ENCODE data around the gene ZBTB43.

ZBTB43 gene

DNA sequence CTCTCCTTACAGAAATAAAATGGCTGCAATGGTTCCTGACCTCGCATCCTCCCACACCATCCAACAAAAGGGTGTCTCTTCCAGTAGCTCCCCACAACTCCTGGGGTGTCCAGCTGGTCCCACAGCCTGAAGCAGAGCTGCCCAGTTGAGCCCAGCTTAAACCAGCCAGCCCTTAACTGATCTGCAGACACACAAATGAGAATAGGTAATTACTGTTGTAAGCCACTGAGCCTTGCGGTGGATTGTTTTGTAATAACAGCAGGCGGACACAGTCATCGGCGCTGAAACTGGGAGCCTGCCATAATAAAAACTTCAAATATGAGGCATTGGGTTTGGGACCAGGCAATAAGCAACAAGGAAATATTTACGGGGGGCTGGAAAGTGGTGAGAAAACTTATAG, 10.4 kb upstream of the ZBTB43 start:
- Histone ChIP-seq H3K27me3 (replicated peaks; ENCODE audit: control insufficient read depth, insufficient read depth, low read length) (peaks cover 1% of the 10 kb centered on the region; the same call in 1 of the 2 replicates), H3K36me3 (ENCODE audit: control insufficient read depth, insufficient read depth, low read length) (no peaks in the 10 kb centered on the region), H3K4me3 (replicated peaks; ENCODE audit: low read depth, low read length) (no peak overlapping the region)
- DNase-seq (ENCODE audit: extremely low read depth, insufficient read length) = no peak
- TF ChIP-seq, protein P1, sequence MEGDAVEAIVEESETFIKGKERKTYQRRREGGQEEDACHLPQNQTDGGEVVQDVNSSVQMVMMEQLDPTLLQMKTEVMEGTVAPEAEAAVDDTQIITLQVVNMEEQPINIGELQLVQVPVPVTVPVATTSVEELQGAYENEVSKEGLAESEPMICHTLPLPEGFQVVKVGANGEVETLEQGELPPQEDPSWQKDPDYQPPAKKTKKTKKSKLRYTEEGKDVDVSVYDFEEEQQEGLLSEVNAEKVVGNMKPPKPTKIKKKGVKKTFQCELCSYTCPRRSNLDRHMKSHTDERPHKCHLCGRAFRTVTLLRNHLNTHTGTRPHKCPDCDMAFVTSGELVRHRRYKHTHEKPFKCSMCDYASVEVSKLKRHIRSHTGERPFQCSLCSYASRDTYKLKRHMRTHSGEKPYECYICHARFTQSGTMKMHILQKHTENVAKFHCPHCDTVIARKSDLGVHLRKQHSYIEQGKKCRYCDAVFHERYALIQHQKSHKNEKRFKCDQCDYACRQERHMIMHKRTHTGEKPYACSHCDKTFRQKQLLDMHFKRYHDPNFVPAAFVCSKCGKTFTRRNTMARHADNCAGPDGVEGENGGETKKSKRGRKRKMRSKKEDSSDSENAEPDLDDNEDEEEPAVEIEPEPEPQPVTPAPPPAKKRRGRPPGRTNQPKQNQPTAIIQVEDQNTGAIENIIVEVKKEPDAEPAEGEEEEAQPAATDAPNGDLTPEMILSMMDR (IDR thresholded peaks at IDR 0.05; ENCODE audit: insufficient read depth, low read length, poor library complexity, severe bottlenecking) = no peak

DNA sequence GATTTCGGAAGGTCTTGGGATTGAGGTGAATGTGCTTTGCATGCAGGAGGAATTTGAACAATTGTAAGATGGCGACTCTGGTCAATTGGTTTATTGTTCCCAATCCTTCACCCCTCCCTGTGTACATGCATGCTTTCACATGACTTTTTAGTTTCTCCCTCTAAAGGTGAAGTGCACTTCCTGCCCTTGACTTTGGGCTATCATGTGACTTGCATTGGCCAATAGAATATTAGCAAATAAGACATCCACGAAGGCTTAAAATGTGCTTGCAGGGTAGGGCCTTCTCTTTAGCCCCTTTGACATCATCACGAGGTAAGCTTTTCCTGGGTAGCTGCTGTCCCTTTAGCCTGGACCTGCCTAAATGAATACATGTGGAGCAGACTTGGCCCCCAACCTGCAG, 8.1 kb upstream of the ZBTB43 start:
- DNase-seq (ENCODE audit: extremely low read depth, insufficient read length) = no peak
- no peak overlapping the region for H3K4me3 ChIP-seq (replicated peaks; ENCODE audit: low read depth, low read length)
- no peaks in the 10 kb centered on the region for H3K36me3 ChIP-seq (ENCODE audit: control insufficient read depth, insufficient read depth, low read length)
- H3K27me3 ChIP-seq (replicated peaks; ENCODE audit: control insufficient read depth, insufficient read depth, low read length) = peaks cover 1% of the 10 kb centered on the region; the same call in 1 of the 2 replicates
- TF ChIP-seq, protein P1 (IDR thresholded peaks at IDR 0.05; ENCODE audit: insufficient read depth, low read length, poor library complexity, severe bottlenecking) = no peak

DNA sequence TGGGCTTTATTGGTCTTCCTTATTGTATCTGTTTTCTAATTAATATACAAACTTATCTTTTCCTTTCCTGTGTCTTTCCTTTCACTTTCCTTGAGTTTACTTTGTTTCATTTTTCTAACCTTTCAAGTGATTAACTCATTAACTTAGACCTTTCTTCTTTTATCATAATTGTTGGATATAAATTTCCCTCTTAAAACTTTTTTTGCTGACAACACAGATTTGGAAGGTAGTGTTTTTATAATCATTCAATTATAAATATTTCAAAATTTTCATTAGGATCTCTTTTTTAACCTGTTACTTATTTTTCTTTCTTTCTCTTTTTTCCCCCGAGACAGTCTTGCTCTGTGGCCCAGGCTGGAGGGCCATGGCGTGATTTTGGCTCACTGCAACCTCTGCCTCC, 6.9 kb upstream of the ZBTB43 start:
- TF ChIP-seq, protein P1 (IDR thresholded peaks at IDR 0.05; ENCODE audit: insufficient read depth, low read length, poor library complexity, severe bottlenecking) = no peak
- no peak for DNase-seq (ENCODE audit: extremely low read depth, insufficient read length)

DNA sequence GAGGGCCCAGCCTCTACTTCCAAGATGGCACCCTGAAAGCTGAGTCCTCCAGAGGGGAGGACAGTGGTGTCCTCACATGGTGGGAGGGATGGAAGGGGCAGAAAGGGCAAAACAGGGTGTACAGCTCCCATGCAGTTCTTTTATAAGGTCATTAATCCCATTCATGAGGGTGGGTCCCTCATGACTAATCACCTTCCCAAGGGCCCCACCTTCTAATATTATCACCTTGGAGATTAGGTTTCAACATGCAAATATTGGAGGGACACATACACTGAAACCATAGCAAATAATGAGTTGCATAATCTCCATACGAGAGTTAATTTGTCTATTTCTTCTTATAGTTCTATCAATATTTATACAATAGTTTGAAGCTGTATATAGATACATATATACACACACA, 5.8 kb upstream of the ZBTB43 start:
- H3K27me3 ChIP-seq (replicated peaks; ENCODE audit: control insufficient read depth, insufficient read depth, low read length) = no peaks in the 10 kb centered on the region
- H3K4me3 ChIP-seq (replicated peaks; ENCODE audit: low read depth, low read length) = no peak overlapping the region
- TF ChIP-seq, protein P1 (IDR thresholded peaks at IDR 0.05; ENCODE audit: insufficient read depth, low read length, poor library complexity, severe bottlenecking) = no peak
- no peak for DNase-seq (ENCODE audit: extremely low read depth, insufficient read length)
- no peaks in the 10 kb centered on the region for H3K36me3 ChIP-seq (ENCODE audit: control insufficient read depth, insufficient read depth, low read length)

More for the DNA sequence above, 6.9 kb upstream of the ZBTB43 start:
- no peak overlapping the region for H3K4me3 ChIP-seq (replicated peaks; ENCODE audit: low read depth, low read length)
- peaks cover 1% of the 10 kb centered on the region; the same call in 1 of the 2 replicates for H3K27me3 ChIP-seq (replicated peaks; ENCODE audit: control insufficient read depth, insufficient read depth, low read length)
- H3K36me3 ChIP-seq (ENCODE audit: control insufficient read depth, insufficient read depth, low read length) = no peaks in the 10 kb centered on the region

DNA sequence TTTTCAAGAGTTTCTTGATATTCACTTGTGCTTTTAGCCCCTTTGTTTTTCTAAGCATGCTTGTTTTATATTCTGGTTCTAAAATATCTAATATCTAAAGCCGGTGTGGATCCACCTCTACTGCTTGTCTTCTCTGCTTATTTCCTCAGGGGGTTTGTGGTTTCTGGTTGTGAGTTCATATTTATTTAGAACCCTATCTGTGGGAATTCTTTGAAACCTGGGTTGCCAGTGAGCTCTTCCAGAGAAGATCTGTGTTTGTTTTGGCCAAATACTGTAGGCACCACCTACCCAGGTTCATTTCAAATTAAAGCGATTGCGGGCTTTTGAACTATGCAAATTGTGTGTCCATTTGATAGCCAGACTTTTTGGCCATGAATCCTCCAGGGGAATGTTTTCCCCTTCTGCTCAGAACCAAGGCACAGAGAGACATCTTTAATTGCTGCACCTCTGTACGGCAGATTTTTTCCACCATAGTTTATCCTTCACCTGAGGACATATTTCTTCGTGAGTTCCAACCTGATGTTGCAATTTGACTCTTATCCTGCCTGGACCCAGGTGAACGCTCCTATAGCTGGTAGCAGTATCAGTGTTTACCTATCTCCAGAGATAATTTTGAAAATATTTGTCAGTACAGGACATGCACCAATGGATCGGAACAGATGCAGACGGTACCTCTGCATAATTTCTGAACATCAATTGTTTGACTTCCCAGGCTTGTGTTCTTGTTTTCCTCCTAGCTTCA, 2.4 kb upstream of the ZBTB43 start:
- Histone ChIP-seq H3K27me3 (replicated peaks; ENCODE audit: control insufficient read depth, insufficient read depth, low read length) (no peaks in the 10 kb centered on the region), H3K4me3 (replicated peaks; ENCODE audit: low read depth, low read length) (no peak overlapping the region), H3K36me3 (ENCODE audit: control insufficient read depth, insufficient read depth, low read length) (no peaks in the 10 kb centered on the region)
- no peak for DNase-seq (ENCODE audit: extremely low read depth, insufficient read length)
- TF ChIP-seq, protein P1 (IDR thresholded peaks at IDR 0.05; ENCODE audit: insufficient read depth, low read length, poor library complexity, severe bottlenecking) = no peak

Data from GM06990 (cell line).